Measurements from ENCODE around the gene KRT3. TPM values are rescaled to one million over a fixed set of nuclear protein-coding genes. Genes with fewer than 3 reads are reported as not detected.

KRT3 gene
- total and polyA plus RNA-seq, 4 donors = not detected

GRCh38 chr12:52753283-52753682 is 42.6 kb downstream of the KRT3 start:
- TF ChIP-seq CTCF (IDR thresholded peaks at IDR 0.05; ENCODE audit: low read depth, low read length, missing input control) = no peak
- no peak for TF ChIP-seq SP1 (IDR thresholded peaks at IDR 0.05)
- TF ChIP-seq GABPA (IDR thresholded peaks at IDR 0.05 in 1 of 2, conservative IDR thresholded peaks at IDR 0.05 in 1 of 2) = no peak
- TF ChIP-seq NR2F2 (IDR thresholded peaks at IDR 0.05) = no peak
- no peak for TF ChIP-seq MAX (IDR thresholded peaks at IDR 0.05)
- TF ChIP-seq FOXA1 (IDR thresholded peaks at IDR 0.05) = no peak
- no peak for TF ChIP-seq EGR1 (IDR thresholded peaks at IDR 0.05; ENCODE audit: low read depth in 2 of 2)
- TF ChIP-seq YY1 (IDR thresholded peaks at IDR 0.05) = no peak
- no peak for TF ChIP-seq ATF3 (IDR thresholded peaks at IDR 0.05)
- no peak for TF ChIP-seq ZBTB33 (IDR thresholded peaks at IDR 0.05)
- TF ChIP-seq FOXA2 (IDR thresholded peaks at IDR 0.05) = no peak
- DNase-seq (ENCODE audit: low spot score) = no peak
- Histone ChIP-seq H3K9me3 (ENCODE audit: control insufficient read depth in 4 of 4, low read length in 3 of 4) (no peaks in the 10 kb centered on the region), H3K27ac (ENCODE audit: low read depth in 1 of 2, low read length in 2 of 2) (no peak overlapping the region), H3K27me3 (ENCODE audit: control insufficient read depth in 4 of 4, insufficient read depth in 4 of 4, low read length in 3 of 4) (no peaks in the 10 kb centered on the region), H3K4me1 (ENCODE audit: control insufficient read depth in 4 of 4, insufficient read depth in 4 of 4, low read length in 3 of 4) (no peaks in the 10 kb centered on the region), H3K4me3 (ENCODE audit: low read depth in 1 of 3, low read length in 3 of 3) (no peak overlapping the region), H3K9ac (ENCODE audit: low read depth in 1 of 2, low read length in 2 of 2) (no peak overlapping the region), H3K36me3 (ENCODE audit: control insufficient read depth in 4 of 4, insufficient read depth in 3 of 4, low read depth in 1 of 4, low read length in 3 of 4) (no peaks in the 10 kb centered on the region)
- 72% methylated on average over 3 of the region's 3 CpGs for WGBS

GRCh38 chr12:52752516-52752915 is 43.4 kb downstream of the KRT3 start:
- Histone ChIP-seq H3K4me1 (ENCODE audit: control insufficient read depth in 4 of 4, insufficient read depth in 4 of 4, low read length in 3 of 4) (no peaks in the 10 kb centered on the region), H3K27me3 (ENCODE audit: control insufficient read depth in 4 of 4, insufficient read depth in 4 of 4, low read length in 3 of 4) (no peaks in the 10 kb centered on the region), H3K27ac (ENCODE audit: low read depth in 1 of 2, low read length in 2 of 2) (no peak overlapping the region), H3K9me3 (ENCODE audit: control insufficient read depth in 4 of 4, low read length in 3 of 4) (no peaks in the 10 kb centered on the region), H3K4me3 (ENCODE audit: low read depth in 1 of 3, low read length in 3 of 3) (no peak overlapping the region), H3K9ac (ENCODE audit: low read depth in 1 of 2, low read length in 2 of 2) (no peak overlapping the region), H3K36me3 (ENCODE audit: control insufficient read depth in 4 of 4, insufficient read depth in 3 of 4, low read depth in 1 of 4, low read length in 3 of 4) (no peaks in the 10 kb centered on the region)
- WGBS = 74% methylated on average over 2 of the region's 2 CpGs
- TF ChIP-seq NR2F2 (IDR thresholded peaks at IDR 0.05) (no peak), TAF1 (conservative IDR thresholded peaks at IDR 0.05) (no peak), YY1 (IDR thresholded peaks at IDR 0.05) (no peak), ZBTB33 (IDR thresholded peaks at IDR 0.05) (no peak), RXRA (IDR thresholded peaks at IDR 0.05) (no peak), REST (IDR thresholded peaks at IDR 0.05) (no peak), MAX (IDR thresholded peaks at IDR 0.05) (no peak), SP1 (IDR thresholded peaks at IDR 0.05) (no peak), HNF4A (conservative IDR thresholded peaks at IDR 0.05) (no peak), FOXA1 (IDR thresholded peaks at IDR 0.05) (no peak), HNF4G (IDR thresholded peaks at IDR 0.05) (no peak), EGR1 (IDR thresholded peaks at IDR 0.05; ENCODE audit: low read depth in 2 of 2) (no peak), ATF3 (IDR thresholded peaks at IDR 0.05) (no peak)
- DNase-seq (ENCODE audit: low spot score) = no peak

Data from liver (tissue), 9 donors.